ENCODE measurements around the gene PRPS1L1. TPM values are rescaled to one million over a fixed set of nuclear protein-coding genes. Genes with fewer than 3 reads are reported as not detected.

Gene PRPS1L1
- total RNA-seq, 1 experiment from 2014 or later = not detected

DNA sequence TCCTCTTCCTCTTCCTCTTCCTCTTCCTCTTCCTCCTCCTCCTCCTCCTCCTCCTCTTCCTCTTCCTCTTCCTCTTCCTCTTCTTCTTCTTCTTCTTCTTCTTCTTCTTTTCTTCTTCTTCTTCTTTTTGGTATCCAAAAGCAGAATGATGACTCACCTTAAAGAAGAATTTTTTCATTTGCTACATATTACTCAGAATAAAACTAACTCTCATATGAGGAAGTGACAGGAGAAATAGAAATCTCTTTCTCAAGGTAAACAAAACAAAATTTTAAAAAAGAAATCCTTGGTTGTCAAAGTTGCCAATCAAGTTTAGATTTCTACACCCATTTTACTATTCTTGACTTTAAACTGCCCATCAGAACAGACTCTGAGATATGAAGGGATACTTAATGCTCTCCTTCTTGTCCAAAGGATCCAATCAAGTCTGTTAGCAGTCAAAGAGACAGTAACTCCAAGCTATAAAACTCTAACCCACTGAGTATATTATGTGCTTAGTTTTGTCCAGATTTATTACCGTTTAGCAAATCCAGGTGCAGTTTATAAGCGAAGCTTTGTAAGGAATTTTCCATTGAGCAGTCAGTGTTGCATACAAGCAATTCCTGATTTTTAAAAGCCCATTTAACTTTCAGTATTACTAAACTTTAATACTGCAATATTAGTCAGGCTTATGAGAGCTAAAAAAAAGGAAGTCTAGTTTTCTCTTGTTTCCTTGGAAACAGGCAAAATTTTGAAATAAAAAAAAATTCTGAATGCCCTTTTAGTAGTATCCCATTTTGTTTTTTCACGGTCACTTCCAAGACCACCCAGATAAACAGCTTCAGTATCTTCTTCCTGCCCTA is 44.2 kb downstream of the PRPS1L1 start:
- Histone ChIP-seq H3K36me3 (ENCODE audit: control insufficient read depth, insufficient read depth, low read length) (no peaks in the 10 kb centered on the region), H3K9me3 (no peaks in the 10 kb centered on the region), H3K4me3 (ENCODE audit: low read depth, low read length) (no peak overlapping the region), H3K4me1 (no peaks in the 10 kb centered on the region), H3K27me3 (replicated peaks; ENCODE audit: control insufficient read depth, insufficient read depth, low read length) (no peaks in the 10 kb centered on the region)
- H3K27ac Mint-ChIP-seq (ENCODE audit: unreplicated experiment) = no peak overlapping the region
- H3K4me3 Mint-ChIP-seq (ENCODE audit: unreplicated experiment) = no peak overlapping the region
- POLR2A ChIA-PET = no interaction called here
- no peaks in the 10 kb centered on the region for H3K36me3 Mint-ChIP-seq (ENCODE audit: insufficient read depth, unreplicated experiment)
- TF ChIP-seq, protein P1, sequence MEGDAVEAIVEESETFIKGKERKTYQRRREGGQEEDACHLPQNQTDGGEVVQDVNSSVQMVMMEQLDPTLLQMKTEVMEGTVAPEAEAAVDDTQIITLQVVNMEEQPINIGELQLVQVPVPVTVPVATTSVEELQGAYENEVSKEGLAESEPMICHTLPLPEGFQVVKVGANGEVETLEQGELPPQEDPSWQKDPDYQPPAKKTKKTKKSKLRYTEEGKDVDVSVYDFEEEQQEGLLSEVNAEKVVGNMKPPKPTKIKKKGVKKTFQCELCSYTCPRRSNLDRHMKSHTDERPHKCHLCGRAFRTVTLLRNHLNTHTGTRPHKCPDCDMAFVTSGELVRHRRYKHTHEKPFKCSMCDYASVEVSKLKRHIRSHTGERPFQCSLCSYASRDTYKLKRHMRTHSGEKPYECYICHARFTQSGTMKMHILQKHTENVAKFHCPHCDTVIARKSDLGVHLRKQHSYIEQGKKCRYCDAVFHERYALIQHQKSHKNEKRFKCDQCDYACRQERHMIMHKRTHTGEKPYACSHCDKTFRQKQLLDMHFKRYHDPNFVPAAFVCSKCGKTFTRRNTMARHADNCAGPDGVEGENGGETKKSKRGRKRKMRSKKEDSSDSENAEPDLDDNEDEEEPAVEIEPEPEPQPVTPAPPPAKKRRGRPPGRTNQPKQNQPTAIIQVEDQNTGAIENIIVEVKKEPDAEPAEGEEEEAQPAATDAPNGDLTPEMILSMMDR (IDR thresholded peaks at IDR 0.05; ENCODE audit: insufficient read depth in 1 of 2, low read depth in 1 of 2, low read length in 1 of 2, severe bottlenecking in 1 of 2, unreplicated experiment in 1 of 2) = no peak
- no peaks in the 10 kb centered on the region for H3K27me3 Mint-ChIP-seq (ENCODE audit: insufficient read depth, unreplicated experiment)
- intact Hi-C loops (cut with micrococcal nuclease; ENCODE audit: unreplicated experiment) = no loop called here
- CTCF ChIA-PET = no interaction called here
- no peaks in the 10 kb centered on the region for H3K9me3 Mint-ChIP-seq (ENCODE audit: unreplicated experiment)
- H3K4me1 Mint-ChIP-seq (ENCODE audit: low read depth, unreplicated experiment) = peaks cover 6% of the 10 kb centered on the region
- no TSS peak for BruUV-seq (replicated peaks)
- DNase-seq = no peak

DNA sequence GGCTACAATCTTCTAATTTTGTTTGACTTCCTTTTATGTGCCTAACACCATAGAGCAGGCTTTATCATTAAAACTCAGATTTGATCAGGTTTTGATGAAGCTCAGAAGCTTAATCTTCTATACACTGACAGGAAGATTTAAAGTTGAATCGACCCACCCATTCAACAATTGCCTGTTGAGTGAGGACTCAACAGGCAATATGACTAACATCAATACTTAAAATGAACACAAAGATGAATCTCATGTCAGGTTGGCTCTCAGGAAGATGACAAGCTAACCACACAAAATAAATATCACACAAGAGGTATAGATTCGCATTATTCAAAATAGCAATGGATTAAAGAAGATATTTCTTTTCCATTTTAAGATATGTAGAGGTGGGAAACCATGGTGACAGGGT is 50.7 kb downstream of the PRPS1L1 start:
- Mint-ChIP-seq H3K27ac (ENCODE audit: unreplicated experiment) (no peak overlapping the region), H3K4me3 (ENCODE audit: unreplicated experiment) (no peak overlapping the region), H3K27me3 (ENCODE audit: insufficient read depth, unreplicated experiment) (no peaks in the 10 kb centered on the region), H3K4me1 (ENCODE audit: low read depth, unreplicated experiment) (no peaks in the 10 kb centered on the region), H3K9me3 (ENCODE audit: unreplicated experiment) (no peaks in the 10 kb centered on the region), H3K36me3 (ENCODE audit: insufficient read depth, unreplicated experiment) (no peaks in the 10 kb centered on the region)
- POLR2A ChIA-PET = no interaction called here
- no peaks in the 10 kb centered on the region for H3K36me3 ChIP-seq (ENCODE audit: control insufficient read depth, insufficient read depth, low read length)
- no peaks in the 10 kb centered on the region for H3K9me3 ChIP-seq
- TF ChIP-seq, protein P1 (IDR thresholded peaks at IDR 0.05; ENCODE audit: insufficient read depth in 1 of 2, low read depth in 1 of 2, low read length in 1 of 2, severe bottlenecking in 1 of 2, unreplicated experiment in 1 of 2) = no peak
- H3K27me3 ChIP-seq (replicated peaks; ENCODE audit: control insufficient read depth, insufficient read depth, low read length) = no peaks in the 10 kb centered on the region
- no TSS peak for BruUV-seq (replicated peaks)
- DNase-seq = no peak
- no peaks in the 10 kb centered on the region for H3K4me1 ChIP-seq
- intact Hi-C loops (cut with micrococcal nuclease; ENCODE audit: unreplicated experiment) = no loop called here
- CTCF ChIA-PET = no interaction called here
- no peak overlapping the region for H3K4me3 ChIP-seq (ENCODE audit: low read depth, low read length)

Other genes with a start within 250 kb of the PRPS1L1 start
- 36.6 and 41.8 TPM in 2 replicates for gene SNX13, start 87.4 kb downstream of the PRPS1L1 start, total RNA-seq (2022)

Measured in Caco-2 (cell line).